Measurements from ENCODE around the gene C16orf96.

- TF ChIP-seq POLR2A (IDR thresholded peaks at IDR 0.05), result no peak
- no peak for TF ChIP-seq CTCF (IDR thresholded peaks at IDR 0.05)
Observed at GRCh38 chr16:4566144-4566543, 10.0 kb downstream of the C16orf96 start.

Data from vagina (tissue), 2 donors.